GM18505 (cell line): ENCODE measurements around the gene PPP1R12B.
"Not testable (repeated sequence)": the region's sequence is repeated elsewhere in the genome, so short reads cannot be mapped to it uniquely, and the experiment has no call there.

Experiments
- ATAC-seq: cut with Tn5 transposase; IDR thresholded peaks from one replicate; pipeline ENCODE4 v1.9.1; 2021; ENCODE audit not compliant: unreplicated experiment
- POLR2A ChIP-seq: IDR thresholded peaks from 4 replicates; pipeline ENCODE4 v1.6.1; 2011; ENCODE audit warnings: borderline replicate concordance; ENCODE audit not compliant: insufficient read depth, insufficient read length; ENCODE audit errors: extremely low read depth

PPP1R12B gene

GRCh38 chr1:202627841-202628565, 279.5 kb downstream of the PPP1R12B start:
- no peak for TF ChIP-seq POLR2A
- ATAC-seq = no peak

GRCh38 chr1:202628646-202629215, 280.2 kb downstream of the PPP1R12B start:
- TF ChIP-seq POLR2A = no peak
- no peak for ATAC-seq

GRCh38 chr1:202629257-202629811, 280.8 kb downstream of the PPP1R12B start:
- peak; percentile 54 for ATAC-seq

GRCh38 chr1:202630096-202630495, 281.6 kb downstream of the PPP1R12B start:
- not testable (repeated sequence) for ATAC-seq

- TF ChIP-seq POLR2A = no peak
Observed at GRCh38 chr1:202630541-202630940, 282.0 kb downstream of the PPP1R12B start.

GRCh38 chr1:202631076-202631923, 282.8 kb downstream of the PPP1R12B start:
- ATAC-seq = no peak
- TF ChIP-seq POLR2A = no peak

More at GRCh38 chr1:202630541-202630940, 282.0 kb downstream of the PPP1R12B start:
- no peak for ATAC-seq

- ATAC-seq = no peak
- TF ChIP-seq POLR2A = no peak
Observed at GRCh38 chr1:202632241-202632640, 283.7 kb downstream of the PPP1R12B start.

- not testable (repeated sequence) for ATAC-seq
Observed at GRCh38 chr1:202636171-202636570, 287.7 kb downstream of the PPP1R12B start.

- not testable (repeated sequence) for ATAC-seq
Observed at GRCh38 chr1:202637321-202638018, 289.0 kb downstream of the PPP1R12B start.

GRCh38 chr1:202638019-202638700, 289.7 kb downstream of the PPP1R12B start:
- no peak for ATAC-seq
- no peak for TF ChIP-seq POLR2A

GRCh38 chr1:202638701-202639305, 290.3 kb downstream of the PPP1R12B start:
- not testable (repeated sequence) for ATAC-seq

GRCh38 chr1:202639500-202639899, 291.0 kb downstream of the PPP1R12B start:
- no peak for ATAC-seq
- no peak for TF ChIP-seq POLR2A

- ATAC-seq = no peak
- TF ChIP-seq POLR2A = no peak
Observed at GRCh38 chr1:202642212-202642611, 293.7 kb downstream of the PPP1R12B start.
